NCI-H1048 (cell line): ENCODE data around the gene ATP4B.

Source experiments
- DNase-seq: peaks from one replicate; lab custom pipeline; 2025; lab: John Stamatoyannopoulos, UW

ATP4B gene

DNA sequence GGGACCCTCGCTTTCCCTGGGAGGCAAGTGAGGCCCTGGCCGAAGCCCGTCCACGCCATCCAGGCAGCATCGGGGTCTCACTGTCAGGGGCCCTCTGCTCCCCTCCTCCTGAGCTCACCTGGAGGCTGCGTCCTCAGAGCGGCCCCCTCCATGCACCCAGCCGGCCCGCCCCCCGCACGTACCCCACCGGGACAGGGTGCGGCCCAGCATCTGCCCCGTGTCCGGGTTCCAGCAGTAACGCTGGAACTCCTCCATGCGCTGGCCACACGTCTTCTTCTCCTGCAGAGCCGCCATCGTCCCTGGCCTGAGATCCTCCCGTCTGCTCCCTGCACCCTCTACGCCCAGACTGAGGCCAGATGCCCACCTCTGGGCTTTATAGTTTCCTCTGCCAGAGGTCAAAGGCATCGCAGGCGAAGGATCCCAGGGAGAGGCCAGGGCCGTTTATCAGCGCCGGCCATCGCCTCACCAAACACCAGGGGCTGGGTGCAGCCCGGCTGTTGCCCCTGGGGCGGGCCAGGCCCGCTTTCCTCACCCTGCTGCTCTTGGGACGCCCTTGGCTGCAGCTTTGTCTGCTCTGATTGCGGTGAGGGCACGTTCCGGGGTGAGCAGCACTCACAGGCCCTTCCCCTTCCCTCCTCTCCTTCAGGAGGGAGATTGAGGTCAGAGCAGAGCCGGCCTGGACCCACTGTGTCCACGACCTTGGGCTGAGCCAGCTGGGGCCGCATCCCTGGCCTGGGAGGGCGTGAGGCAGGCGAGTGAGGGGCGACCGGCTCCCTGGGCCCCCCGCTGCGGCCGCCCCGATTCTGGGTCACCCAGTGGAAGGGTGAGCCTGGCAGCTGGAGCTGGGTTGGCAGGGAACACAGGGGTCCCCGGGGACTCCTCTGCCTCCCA lies at the start of gene ATP4B:
ATP4B (minus strand) TSS at position 348 of the 891 bp plus-strand sequence; CDS start at position 294, 54 bp downstream.
- no peak for DNase-seq

DNA sequence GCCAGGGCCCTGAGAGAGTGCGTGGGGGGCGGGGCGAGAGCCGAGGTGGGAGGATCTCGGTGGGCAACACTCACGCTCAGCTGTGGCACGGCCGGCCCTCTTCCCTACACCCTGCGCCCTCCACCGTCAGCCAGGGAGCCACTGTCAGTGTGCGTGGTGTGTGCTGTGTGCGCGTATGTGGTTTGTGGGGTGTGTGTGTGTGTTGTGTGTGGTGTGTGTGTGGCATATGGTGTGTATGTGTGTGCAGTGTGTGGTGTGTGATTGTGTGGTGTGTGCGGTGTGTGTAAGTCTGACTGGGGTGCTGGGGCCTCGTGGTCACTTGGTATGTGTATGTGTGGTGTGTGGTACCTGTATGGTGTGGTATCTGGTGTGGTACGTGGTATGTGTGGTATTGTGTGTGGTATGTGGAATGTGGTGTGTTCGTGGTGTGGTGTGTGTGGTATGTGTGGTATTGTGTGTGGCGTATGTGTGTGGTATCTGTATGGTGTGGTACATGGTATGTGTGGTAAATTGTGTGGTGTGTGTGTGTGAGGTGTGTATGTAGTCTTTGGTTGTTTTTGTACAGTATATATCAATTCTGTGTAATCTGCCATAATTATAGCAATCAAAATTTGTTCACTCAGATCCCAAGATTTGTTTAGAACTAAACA lies 14.1 kb upstream of the ATP4B start:
- no peak for DNase-seq

DNA sequence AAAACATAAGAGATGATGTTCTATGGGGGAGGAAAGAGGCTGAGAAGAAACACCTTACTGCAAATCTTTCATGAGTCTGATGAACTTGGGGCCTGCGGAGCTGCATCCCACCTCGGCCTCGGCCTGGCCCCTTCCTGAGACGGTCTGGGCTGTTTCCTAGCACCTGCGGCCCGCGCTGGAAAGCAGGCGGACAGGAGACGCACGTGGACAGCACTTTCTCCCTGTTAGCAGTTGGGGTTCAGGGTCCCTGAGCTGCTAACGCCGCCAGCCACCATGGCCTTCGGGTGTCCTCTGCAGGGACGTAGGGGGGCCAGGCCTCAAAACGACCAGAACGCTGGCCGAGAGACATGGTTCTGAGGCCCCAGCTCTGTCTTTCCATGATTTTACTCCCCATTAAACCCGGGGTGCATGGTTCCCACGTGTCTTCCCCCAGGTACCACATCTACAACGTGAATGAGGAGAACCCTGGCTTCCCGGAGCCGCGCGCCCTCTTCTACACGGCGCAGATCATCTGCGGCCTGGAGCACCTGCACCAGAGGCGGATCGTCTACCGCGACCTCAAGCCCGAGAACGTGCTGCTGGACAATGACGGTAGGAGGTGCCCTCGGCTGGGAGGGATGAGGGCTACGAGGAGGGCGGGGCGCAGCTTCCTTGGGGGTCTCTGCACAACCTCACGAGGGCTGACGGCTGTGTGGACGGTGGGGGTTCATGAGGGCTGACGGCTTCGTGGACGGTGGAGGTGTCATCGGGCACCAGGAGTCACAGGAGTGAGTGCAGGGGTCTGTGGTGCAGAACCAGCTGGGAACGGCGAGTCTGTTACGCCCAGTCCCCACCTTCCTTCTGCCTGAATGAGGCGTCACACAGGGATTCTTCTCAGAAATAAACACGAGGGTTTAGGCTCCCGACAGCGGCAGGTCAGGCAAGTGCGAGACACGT lies 13.3 kb upstream of the ATP4B start:
- no peak for DNase-seq

DNA sequence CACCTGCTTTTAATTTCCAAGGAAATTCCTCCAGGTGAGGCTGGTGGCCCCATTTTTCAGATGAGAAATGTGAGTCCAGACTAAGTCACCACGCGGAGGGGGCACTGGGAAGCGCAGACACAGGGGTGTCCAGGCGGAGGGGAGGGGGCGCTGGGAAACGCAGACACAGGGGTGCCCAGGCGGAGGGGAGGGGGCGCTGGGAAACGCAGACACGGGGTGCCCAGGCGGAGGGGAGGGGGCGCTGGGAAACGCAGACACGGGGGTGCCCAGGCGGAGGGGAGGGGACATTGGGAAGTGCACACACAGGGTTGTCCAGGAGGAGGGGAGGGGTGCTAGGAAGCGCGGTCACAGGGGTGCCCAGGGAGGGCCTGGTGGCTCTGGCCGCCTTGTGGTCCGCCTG lies 12.5 kb upstream of the ATP4B start:
- no peak for DNase-seq

DNA sequence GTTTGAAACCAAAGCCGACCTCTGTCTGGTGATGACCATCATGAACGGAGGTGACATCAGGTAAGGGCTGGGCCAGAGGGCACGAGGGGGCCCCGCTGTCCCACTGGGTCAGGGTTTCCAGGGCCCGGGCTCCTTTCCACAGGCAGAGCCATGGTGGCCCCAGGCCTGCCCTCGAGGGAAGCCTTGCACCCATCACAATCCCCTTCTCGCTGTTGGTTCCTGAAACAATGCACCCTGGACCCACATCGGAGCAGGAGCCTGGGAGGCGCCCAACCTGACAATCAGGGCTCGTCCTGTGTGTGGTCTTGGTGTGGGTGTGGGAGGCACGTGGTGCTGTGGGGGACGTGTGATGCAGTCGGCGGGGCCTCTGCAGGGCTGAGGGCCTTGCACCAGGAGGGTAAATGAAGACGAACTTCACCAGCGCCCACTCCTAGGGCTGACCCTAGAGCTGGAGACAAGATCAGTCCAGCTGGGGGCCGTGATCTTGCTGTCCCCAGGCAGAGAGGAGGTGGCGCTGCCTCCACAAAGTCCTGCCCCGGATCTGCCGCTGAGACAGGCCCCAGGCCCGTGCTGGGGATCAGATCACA lies 11.8 kb upstream of the ATP4B start:
- no peak for DNase-seq

DNA sequence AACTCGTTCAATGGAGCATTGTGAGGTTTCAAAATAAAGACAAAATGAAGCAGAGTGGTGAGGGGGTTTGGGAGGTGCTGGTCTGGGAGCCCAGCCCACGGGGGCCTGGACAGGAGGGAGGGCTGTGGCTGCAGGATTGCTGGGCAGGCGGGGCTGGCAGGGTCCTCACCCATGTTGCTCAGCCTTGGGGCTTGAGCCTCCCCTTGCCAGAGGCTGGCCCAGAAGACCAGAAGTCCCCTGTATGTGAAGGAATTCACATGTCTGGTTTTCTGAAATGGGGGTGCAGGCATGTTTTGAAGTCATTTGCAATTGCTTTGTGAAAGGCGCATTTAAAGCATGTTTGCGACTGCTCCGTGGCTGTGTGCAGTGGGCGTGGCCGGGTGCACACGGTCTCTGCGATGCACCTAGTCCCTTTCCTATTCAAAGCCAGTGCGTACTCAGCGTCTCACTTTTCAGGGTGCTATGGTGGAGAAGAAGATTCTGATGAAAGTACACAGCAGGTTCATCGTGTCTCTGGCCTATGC lies 11.3 kb upstream of the ATP4B start:
- no peak for DNase-seq

DNA sequence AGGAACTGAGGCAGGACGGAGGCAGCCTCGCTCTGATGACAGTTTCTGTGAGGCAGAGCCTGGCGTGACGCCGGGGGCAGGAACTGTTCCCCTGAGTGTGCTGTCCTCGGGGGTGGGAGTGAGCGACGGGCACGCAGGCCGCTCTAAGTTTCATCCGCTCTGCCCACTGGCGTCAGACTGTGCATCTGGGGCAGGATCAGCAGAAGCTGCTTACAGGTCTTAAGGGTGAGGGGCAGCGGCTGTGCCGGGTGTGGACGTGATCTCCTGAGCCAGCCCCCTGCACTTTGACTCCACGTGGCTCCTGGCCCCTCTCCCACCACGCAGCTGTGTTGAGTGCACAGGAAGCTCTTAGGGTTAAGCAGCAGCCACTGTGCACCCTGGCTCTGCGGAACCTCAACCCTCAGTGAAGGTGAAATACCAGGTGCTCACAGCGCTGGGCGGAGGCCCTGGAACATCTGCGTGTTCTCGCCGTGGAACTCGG lies 10.5 kb upstream of the ATP4B start:
- no peak for DNase-seq

DNA sequence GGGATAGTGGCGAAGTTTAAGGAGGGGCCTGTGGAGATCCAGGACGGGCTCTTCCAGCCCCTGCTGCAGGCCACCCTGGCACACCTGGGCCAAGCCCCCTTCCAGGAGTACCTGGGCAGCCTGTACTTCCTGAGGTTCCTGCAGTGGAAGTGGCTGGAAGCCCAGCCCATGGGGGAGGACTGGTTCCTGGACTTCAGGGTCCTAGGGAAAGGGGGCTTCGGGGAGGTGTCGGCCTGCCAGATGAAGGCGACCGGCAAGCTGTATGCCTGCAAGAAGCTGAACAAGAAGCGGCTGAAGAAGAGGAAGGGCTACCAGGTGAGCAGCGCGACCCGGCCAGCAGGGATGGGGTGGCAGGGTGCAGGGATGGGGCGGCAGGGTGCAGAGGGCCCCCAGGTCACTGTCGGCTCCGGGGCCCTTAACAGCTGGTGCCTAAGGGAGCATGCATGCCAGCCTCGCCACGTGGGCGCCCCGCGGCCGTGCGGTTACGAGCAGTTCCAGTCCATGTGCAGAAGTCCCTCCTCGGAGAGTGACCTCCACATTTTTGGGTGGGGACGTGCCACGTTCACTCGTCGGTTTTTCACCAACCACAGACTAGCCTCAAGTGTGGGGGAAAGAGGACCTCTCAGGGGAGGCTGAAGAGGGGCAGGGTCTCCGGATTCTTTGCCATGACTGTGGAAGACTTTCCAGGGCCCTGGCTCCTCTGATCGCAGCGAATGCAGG lies 9.9 kb upstream of the ATP4B start:
- no peak for DNase-seq

DNA sequence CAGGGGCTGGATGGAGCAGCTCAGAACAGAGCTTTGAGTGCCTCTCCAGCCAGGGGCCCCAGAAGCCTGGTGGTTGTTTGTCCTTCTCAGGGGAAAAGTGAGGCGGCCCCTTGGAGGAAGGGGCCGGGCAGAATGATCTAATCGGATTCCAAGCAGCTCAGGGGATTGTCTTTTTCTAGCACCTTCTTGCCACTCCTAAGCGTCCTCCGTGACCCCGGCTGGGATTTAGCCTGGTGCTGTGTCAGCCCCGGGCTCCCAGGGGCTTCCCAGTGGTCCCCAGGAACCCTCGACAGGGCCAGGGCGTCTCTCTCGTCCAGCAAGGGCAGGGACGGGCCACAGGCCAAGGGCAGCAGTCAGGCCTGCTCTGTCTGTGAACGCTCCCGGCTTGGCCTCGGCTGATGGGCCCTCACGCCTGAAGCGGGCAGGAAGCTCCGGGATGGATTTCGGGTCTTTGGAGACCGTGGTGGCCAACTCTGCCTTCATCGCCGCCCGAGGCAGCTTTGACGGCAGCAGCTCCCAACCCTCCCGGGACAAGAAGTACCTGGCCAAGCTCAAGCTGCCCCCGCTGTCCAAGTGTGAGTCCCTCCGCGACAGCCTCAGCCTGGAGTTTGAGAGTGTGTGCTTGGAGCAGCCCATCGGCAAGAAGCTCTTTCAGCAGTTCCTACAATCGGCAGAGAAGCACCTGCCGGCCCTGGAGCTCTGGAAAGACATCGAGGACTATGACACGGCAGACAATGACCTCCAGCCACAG lies 9.1 kb upstream of the ATP4B start, which contains the start of gene GRK1:
GRK1 (plus strand) TSS at position 269 of the 751 bp plus-strand sequence; CDS start at position 437, 168 bp downstream.
- no peak for DNase-seq

DNA sequence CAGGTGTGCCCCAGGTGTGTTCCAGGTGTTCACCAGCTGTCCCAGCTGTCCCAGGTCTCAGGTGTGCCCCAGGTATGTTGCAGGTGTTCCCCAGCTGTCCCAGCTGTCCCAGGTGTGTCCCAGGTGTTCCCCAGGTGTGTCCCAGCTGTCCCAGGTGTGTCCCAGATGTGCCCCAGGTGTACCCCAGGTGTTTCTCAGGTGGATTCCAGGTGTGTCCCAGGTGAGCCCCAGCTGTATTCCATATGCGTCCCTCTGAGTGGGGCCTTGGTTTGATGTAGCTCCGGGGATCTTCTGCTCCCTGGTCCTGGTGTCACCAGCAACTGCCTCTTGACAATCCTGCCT lies 8.3 kb upstream of the ATP4B start:
- no peak for DNase-seq

DNA sequence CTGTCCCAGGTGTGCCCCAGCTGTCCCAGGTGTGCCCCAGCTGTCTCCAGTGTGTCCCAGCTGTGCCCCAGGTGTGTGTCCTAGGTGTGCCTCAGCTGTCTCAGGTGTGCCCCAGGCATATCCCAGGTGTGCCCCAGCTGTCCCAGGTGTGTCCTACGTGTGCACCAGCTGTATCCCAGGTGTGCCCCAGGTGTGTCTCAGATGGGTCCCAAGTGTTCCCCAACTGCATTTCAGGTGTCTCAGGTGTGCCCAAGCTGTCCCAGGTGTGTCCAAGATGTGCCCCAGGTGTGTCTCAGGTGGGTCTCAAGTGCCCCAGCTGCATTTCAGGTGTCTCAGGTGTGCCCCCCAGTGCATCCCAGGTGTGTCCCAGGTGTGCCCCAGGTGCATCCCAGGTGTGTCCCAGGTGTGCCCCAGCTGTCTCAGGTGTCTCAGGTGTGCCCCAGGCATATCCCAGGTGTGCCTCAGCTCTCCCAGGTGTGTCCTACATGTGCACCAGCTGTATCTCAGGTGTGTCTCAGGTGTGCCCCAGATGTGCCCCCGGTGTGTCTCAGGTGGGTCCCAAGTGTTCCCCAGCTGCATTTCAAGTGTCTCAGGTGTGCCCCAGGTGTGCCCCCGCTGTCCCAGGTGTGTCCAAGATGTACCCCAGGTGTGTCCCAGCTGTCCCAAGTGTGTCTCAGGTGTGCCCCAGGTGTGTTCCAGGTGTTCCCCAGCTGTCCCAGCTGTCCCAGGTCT lies 7.8 kb upstream of the ATP4B start:
- no peak for DNase-seq

DNA sequence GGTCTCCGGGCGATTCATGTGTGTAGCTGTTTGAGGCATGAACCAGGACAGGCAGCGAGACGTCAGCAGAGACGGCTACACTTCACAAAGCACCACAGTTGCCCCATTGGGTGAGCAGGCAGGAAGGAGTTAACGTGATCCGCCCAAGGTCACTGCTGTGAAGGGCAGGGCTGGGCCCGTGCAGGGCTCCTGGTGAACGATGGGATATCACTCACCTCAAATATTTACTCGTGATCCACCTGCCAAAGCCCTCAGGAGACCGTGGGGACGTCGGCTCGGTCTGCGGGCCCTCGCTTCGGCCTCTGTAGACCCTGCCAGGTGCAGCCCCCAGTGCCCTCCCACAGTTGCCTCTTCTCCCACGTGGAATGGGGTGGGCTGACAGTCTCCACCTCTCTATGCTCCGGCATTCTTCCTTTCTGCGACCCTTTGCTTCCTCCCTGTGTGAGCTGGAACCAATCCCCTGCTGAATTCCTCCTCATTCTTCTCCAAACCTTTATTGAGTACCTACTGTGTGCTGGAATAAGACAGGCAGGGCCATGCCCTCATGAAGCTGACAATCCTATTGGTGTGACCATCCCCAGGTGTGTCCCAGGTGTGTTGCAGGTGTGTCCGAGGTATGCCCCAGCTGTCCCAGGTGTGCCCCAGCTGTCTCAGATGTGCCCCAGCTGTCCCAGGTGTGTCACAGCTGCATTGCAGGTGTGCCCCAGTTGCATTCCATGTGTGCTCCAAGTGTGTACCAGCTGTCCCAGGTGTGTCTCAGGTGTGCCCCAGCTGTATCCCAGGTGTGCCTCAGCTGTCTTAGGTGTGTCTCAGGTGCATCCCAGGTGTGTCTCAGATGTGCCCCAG lies 7.0 kb upstream of the ATP4B start:
- DNase-seq, result no peak

DNA sequence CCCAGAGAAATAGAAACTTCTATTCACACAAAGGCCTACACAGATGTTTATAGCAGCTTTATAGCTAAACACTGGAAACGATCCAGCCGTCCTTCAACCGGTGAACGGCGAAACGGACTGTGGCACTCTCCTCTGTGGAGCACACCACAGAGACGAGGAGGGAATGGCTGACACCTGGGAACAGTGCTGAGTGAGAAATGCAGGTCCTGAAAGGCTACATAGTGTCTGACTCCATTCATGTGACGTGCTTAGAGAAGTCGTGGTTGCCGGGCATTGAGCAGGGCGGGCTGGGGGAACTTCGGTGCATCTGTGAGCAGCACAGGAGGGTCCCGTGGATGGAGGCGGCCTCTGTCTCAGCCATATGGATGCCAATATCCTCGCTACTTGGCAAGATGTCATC lies 5.9 kb upstream of the ATP4B start:
- DNase-seq, result no peak

DNA sequence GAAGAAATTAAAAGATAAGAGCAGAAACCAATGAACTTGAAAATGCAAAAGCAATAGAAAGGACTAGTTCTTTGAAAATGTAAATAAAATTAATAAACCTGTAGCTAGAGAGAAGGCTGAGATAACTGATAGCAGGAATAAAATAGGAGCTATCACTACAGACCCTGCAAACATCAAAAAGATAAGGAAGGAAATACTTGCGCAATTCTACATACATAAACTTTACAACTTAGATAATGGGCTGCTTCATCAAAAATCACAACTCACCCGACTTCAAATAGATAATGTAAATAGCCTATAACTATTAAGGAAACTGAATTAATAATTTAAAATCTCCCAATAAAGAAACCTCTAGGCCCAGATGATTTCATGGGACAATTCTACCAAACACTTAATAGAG lies 3.5 kb upstream of the ATP4B start:
- no peak for DNase-seq

DNA sequence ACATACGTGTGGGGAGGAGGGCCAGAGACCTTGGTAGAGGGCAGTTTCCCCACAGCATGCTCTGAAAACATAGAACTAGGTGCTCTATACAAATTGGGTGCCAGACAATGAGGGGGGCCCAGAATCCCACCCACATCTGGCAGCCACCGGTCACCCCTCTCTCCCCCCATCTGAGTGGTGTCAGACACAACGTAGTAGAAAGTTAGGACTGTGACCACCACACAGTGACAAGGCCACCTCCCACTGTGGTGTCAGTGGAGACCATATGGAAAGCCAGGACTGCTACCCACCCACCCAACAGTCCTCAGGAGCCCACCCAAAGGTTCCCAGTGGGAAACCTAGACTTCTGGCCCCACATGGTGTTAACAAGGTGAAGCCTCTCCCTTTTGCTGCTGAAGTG lies 2.1 kb upstream of the ATP4B start:
- DNase-seq, result no peak

DNA sequence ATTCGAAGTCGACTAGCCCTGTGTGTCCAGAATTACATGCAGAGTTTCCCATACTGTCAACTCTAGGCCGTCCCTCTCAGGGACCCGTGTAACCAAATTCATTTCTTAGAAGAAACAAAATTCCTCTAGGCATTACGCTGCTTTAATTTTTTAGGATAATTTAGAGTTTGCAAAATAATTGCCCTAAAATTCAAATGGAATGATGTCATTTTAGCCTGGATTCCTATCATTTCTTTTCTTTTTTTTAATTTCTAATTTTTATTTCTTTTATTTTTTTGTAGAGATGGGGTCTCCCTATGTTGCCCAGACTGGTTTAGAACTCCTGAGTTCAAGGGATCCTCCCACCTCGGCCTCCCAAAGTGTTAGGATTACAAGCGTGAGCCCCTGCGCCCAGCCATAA lies 1.3 kb upstream of the ATP4B start:
- no peak for DNase-seq

DNA sequence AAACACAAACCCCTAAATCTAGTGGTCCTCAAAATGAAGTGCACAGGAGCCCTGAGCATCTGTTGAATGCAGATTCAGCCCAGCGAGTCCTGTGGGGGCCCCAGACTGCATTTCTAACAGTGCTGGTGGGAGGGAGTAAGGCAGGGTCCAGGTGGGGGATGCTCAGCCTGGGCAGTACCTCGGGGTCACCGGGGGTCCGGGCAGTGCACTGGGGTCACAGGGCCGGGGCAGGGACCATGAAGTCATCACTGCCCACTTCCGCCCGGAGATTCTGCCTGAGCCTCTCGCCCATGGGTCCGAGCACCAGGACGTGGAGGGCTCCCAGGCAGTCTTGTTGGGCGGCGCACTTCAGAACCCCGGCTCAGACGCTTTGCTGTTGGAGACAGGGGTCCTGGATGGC lies 838 bp upstream of the ATP4B start:
- no peak for DNase-seq

DNA sequence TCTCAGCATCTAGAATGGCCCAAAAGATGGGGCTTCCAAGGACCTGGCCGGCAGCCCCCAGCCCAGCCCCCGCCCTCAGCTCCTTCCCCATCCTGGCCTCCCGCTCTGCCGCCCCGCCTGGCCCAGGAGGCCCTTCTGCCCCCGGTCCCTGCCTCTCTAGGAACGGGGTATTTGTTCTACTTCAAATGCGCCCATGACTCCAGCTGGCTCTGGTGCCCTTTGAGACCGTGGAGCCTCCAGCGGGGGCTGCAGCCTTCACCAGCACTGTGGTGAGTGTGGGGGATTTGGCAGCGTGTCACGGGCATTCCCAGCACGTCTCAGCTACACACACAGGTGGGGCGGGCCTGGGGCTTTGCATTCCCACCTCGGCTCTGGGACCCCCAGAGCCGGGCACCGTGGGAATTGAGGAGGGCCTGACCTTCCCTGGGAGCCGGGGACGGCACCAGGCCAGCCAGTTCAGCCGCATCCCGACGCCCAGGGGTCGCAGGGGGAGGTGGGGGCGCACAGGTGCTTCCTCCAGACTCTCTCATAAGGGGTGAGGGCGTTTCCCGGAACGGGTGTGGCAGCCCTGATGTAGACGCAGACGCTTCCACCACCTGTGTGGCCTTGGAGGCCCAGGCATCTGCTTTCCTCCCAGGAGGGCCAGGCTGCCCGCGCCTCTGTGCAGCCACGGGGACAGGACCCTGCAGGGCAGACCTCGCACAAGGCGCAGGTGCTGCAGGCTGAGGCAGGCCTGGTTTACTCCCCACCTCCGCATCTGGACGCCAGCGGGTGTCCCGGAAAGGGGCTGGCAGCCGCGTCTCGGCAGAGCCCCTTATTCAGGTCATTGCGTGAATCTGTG lies 947 bp downstream of the ATP4B start:
- no peak for DNase-seq
